ENCODE data around the gene THAP4. TPM values are rescaled to one million over a fixed set of nuclear protein-coding genes. Genes with fewer than 3 reads are reported as not detected.

THAP4 gene
- total RNA-seq, 1 donor from 2014 or later = 20.0 TPM

DNA sequence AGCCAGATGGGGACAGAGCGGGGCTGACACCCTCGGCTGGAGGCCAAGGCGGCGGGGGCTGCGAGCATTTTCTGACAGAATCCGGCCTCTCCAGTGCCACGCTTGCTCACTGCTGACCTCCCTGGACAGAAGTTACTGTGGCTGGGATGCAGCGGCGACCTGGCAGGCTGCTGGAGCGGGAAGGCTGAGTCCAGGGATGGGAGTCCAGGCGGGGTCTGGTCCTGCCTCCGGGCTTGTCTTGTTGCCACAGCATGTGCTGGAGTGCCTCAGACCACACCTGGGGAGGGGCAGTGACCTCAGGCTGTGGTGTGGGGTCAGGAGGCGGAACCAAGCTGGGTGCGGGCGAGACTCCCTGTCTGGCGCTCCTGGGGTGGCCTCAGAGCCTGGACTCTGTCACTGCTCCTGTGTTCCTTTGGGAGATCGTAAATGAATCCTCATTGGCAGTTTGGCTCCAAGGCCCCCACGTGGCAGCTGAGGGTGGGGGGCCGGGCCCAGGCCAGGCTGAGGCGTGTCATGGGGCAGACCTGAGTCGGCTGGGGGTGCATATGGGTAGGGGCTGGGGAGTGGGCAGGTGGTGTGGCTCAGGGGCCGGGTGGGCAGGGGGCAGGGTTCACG lies 72.9 kb downstream of the THAP4 start:
- DNase-seq = no peak

DNA sequence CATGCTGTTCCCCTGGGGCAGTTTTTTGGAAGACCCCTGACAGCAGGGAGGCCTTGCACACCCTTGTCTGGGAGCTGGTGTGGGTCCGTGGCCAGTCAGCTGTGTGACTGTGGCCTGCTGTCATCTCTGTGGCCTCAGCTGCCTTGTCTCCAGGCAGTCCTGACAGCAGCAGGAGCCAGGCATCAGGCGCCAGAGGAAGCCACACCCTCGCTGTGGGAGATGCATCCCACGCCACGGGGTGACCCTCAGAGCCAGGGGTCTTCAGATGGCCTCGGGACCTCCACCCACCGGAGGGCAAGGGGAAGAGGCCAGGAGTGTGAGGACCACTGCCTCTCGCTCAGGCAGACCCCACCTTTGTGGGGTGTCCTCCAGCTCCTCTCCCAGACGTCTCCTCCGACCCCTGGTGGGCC lies 73.4 kb downstream of the THAP4 start:
- DNase-seq = no peak

DNA sequence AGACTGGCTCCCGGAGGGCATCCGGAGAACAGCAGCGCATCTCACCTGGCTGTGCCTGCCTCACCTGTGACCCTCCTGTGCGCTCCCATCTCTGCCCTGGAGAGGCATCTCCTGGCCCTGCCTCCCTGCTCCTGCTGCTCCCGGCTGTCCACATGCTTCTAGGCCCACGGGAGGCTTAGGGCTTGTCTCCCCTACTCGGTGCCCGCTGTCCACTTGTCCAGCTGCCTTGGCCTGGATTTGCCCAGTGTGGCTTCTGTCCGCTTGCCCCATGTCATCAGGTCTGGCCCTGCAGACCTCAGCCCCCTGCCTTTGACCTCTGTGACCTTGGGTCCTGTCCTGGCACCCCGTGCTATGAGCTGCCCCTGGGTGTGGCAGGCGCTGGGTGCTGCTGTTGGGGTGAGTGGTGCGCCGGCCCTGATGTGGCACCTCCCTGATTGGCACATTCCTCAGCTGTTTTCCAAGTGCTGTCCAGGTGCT lies 73.9 kb downstream of the THAP4 start:
- no peak for DNase-seq

DNA sequence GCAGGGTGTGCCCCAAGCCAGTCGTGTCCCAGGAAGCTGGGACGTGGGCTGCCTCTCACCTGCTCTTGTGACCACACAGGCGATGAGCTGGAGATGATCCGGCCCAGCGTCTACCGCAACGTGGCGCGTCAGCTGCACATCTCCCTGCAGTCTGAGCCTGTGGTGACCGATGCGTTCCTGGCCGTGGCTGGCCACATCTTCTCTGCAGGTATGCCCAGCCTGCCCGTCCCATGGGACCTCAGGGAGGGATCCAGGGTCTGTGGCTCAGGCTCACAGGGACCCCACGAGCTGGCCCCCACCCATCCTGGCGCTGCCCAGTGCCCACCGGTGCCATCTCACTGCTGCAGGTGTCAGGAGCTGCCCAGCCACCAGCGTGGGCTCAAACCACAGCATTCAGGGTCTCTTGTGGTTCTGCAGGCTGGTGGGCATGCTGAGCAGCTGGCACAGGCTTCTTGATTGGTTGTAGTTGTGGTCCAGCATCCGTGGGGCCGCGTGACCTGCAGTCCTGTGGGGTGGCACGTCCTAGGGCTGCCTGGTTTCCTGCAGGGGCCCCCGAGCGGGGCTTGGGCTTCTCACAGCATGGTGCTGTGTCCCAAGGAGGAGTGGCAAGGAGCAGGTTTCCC lies 74.6 kb downstream of the THAP4 start:
- DNase-seq = no peak

DNA sequence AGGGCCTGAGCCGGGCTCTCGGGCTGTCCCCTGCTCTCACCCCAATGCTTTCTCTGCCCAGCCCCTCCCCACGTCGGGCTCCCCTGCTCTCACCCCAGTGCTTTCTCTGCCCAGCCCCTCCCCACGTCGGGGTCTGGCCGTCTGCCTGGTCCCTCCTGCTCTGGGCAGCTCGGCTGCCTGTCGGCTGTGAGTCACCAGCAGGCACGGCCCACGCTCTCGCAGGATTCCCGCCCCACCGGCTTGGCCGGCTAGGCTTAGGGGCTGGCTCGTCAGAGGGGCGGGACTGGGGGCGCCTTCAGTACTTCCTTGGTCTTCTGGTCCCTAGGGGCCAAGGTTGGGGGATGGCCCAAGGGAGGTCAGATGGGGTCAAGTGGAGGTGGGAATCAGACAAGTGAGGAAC lies 75.1 kb downstream of the THAP4 start:
- no peak for DNase-seq

DNA sequence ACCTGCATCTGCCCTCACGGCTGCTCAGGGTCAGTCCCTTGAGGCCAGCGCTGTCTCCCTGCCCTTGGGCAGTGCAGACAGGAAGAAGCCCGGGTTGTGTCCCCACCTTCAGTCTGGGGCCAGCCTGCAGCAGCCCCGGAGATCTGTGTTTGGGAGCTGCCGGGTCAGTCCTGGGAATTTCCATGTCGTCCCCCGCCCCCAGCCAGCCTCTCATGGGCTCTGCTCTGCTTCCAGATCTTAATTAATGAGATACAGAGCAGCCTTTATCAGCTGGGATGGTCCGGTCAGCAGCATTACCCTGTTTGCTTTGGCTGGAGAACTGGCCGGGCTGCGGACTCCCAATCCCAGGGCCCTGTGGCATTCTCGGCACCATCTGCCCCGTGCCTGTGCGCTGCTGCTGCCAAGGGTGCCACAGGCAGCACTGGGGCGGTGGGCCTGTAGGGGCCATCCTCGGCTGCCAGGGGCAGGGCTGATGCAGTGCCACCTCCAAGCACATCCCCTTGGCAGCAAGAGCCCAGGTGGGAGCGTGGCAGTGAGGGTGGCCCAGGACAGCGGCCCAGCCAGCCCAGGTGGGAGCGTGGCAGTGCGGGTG lies 76.0 kb downstream of the THAP4 start:
- no peak for DNase-seq

DNA sequence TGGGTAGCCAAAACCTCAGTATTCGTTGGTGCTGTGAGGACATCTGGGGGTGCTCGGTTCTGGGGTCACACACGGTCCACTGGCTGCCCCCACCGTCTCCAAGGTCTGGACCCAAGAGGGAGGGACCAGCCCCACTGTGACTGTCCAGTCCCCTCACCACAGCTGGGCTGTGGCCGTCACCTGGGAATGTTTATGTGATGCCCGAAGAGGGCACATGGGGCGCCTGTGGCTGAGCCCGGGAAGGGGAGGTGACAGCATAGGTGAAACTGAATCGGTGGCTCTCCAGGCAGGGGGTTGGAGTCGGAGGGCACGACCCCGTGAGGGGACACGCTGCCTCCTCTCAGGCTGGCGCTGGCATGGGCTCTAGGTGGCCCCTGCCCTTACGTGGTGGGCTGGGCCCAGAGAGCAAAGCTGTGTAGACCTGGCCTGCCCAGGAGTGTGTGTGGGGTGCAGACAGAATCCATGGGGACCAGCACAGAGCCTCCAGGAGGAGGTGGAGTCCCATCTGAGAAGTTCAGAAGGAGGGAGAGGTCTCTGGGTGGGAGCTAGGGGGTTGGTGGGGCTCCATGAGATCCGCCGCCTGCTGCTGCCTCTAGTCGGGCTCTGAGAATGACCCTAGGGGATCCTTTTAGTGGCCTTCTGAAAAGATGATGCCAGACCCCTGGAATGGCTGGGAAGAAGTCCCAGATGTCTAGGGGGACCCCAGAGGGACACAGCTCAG lies 76.6 kb downstream of the THAP4 start:
- DNase-seq = no peak

DNA sequence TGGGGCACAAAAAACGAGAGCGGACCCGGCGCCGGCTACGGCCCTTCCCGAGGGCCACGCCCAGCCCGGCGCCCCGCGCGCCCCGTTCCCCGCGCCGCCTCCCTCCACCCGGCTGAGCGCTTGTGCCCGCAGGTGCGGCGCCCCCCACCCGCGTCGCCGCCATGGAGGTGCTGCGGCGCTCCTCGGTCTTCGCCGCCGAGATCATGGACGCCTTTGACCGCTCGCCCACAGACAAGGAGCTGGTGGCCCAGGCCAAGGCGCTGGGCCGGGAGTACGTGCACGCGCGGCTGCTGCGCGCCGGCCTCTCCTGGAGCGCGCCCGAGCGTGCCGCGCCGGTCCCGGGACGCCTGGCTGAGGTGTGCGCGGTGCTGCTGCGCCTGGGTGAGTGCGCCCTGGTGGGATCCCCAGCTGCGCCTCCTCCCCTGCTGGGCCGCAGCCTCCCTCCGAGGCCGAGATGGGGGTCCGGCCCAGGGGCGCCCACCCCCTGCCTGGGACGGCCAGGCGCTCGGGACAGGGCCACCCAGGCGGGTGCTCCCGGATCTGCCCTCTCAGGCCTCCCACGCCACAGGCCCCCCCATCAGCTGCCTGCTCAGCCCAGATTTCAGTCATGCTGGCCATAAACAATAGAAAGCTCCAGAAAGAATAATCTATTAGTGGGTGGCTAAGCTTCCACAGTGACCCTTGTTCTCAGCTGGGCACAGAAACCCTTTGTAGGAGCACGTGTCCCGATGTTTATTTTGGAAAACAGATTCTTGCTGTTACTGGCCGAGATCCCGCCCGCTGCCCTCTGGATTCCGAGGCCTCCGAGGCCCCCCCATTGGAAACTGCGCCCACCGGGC lies 77.4 kb downstream of the THAP4 start:
- DNase-seq = no peak

DNA sequence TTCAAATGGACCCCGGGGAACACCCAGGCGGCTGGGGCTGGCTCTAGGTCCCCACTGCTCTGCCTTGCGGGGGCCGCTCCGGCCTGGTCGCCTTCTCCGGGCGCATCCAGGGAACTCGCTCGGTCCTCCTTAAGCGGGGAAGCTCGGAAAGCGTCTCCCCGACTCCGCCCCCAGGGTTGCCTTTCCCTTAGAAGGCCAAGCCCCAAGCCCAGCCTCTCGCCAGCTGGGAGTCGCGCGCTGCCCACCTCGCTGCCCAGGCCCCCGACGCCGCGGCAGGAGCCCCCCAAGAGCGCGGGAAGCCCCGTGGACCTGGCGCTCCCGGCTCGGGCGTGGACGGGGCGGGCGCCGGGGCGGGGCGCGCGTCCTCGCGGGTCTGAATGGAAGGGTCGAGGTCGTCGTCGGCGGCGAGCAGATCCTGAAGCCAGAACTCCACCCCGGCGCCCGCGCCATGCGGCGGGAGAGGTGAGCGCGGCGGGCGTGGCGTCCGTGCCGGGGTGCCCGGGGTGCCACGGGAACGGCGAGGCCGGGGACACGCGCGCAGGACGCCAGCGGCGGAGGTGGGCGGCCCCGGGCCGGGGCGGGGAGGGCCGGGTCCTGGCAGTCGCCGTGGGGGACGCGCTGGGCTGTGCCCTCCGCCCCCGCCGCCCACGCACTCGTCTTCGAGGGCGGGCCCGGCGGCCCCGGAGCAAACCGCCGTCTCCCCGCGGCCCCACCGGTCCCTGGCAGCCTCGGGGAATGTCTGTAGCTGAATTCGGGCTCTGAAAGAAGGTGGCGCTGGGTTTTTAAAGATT lies 78.2 kb downstream of the THAP4 start, which contains the start of gene BOK:
BOK (plus strand) TSS at position 214 of the 791 bp plus-strand sequence. CDS start 739 bp downstream, outside the sequence.
- DNase-seq = no peak

DNA sequence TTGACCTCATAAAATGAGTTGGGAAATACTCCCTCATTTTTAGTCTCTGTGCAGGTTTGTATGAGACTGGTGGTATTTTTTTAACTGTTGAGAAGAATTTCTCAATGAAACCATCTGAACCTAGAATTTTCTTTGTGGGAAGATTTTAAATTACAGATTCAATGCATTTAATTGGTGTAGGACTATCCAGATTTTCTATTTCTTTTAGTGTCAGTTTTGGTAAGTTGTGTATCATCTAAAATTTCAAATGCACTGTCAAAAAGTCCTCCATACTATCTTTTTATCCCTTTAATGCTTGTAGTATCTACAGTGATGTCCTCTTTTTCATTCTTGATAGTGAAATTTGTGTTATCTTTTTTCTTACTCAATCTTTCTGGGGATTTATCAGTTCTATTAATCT lies 80.2 kb downstream of the THAP4 start:
- DNase-seq = no peak

DNA sequence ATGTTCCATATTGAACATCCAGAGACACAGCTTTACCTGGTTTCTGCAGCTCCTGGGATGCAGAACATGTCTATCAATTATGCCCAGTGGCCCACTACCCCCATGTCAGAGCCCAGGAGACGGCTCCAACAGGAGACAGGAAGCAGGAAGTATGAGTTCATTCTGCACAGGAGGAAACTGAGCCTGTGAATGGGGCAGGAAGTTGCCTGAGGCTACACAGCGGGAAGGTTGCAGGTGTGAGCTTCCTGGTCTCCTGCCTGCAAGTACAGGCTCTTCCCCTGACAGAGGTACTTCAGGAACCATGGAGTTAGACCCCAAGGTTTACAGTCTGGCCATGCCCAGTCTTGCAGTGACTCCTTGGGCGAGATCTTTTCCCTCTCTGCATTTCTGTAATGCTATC lies 81.2 kb downstream of the THAP4 start:
- no peak for DNase-seq

DNA sequence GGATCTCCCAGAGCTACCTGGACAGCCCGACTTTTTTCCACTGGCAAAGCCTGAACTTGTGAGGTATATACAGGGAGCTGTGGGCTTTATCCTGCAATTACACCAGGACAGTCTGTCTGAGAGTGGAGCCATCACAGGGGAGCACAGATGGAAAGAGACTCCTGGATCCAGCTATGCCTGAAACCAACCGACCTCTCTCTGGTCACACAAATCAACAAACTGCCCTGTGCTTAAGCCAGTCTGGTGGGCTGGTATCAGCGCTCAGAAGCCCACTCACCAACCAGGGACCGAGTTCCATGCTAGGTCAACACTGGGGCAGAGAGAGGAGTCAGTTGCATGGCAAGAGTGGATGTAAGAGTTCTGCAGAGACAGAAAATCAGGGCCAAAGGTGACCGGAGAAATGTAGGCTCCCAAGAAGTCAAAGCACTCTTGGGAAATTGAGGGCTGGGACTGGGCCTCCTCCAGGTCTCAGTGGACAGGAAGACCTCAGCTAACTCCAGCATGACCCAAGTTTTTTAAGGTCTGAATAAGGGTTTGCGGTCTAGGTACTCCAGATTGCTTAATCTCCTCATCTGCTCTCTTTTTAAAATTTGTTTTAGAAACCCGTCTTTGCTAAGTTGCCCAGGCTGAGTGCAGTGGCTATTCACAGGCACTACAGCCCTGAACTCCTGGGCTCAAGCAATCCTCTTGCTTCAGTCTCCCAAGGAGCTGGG lies 82.2 kb downstream of the THAP4 start:
- no peak for DNase-seq

DNA sequence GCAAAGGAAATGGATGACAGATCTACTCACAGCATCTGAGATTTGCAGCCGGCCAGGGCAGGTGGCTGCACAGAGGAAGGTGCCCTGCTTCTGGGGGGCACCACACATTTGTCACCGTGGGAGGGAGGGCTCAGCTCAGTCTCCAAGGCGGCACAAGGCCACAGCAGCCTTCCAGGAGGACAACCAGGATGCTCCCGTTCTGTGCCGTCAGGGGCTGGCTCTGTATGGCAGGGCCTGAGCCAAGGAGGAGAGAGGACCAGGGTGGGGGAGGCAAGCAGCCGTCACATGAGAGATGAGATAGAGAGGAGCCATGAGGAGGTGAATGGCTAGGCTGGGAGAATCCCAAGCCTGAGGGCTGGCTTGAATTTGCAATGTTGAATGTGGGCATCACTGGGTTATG lies 83.0 kb downstream of the THAP4 start:
- DNase-seq = no peak

DNA sequence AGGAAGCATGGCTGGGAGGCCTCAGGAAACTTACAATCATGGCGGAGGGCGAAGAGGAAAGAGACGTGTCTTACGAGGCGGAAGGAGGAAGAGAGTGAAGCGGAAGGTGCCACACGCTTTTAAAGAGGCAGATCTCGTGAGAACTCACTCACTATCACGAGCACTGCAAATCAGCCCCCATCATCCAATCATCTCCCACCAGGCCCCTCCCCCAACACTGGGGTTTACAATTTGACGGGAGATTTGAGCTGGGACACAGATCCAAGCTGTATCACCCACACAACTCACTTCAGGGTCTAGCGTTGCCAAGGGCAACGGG lies 83.5 kb downstream of the THAP4 start:
- DNase-seq = no peak

DNA sequence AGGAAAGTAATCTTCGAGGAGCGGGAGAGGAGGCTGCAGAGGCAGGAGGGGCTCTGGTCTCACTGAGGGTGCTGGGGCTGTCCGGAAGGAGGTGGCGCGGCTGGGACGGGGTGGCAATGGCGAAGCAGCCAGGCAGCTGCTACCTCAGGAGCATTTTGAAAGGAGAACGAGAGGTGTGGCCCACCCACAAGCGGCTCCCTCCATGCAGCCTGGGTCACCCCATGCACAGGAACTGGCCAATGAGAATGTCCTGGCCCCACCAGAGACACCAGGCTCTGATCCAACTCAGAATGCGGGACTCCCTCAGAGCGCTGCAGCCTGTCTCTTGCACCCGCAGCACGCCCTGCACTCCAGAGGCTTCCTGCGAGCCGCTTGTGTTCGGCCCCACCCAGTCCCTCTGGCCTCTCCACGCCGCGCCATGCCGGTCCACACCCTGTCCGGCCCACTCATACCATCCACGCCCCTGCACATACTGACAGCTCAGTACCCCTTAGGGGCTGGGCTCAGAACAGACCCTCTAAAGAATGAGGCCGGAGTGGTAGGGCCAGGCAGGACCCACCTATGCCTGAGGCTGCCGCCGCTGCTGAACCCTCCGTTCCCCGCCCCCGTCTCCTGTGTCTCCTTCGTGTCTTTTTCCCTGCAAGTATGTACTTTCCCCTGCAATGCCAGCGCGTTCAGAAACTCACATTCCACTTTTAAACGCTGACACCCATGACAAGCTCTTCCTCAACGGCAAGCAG lies 84.8 kb downstream of the THAP4 start:
- DNase-seq = no peak

DNA sequence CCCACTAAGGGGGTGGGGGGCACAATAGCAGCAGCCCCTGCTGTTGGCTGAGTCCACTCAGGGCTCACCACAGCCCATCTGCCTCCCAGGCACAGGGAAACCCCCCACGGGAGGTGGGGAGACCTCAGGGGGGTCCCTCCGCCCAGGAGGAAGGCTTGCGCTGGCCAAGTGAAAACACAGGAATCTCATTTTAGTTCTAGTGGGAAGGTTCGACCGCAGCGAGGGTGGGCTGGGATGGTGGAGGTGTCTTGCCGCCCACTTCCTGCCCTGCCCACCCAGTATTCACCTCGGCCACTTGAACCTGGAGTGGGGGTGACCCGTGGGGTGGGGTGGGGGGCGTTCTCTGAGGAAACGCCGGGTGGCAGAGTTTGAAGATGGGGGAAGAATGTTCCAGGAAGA lies 85.4 kb downstream of the THAP4 start:
- DNase-seq = no peak

DNA sequence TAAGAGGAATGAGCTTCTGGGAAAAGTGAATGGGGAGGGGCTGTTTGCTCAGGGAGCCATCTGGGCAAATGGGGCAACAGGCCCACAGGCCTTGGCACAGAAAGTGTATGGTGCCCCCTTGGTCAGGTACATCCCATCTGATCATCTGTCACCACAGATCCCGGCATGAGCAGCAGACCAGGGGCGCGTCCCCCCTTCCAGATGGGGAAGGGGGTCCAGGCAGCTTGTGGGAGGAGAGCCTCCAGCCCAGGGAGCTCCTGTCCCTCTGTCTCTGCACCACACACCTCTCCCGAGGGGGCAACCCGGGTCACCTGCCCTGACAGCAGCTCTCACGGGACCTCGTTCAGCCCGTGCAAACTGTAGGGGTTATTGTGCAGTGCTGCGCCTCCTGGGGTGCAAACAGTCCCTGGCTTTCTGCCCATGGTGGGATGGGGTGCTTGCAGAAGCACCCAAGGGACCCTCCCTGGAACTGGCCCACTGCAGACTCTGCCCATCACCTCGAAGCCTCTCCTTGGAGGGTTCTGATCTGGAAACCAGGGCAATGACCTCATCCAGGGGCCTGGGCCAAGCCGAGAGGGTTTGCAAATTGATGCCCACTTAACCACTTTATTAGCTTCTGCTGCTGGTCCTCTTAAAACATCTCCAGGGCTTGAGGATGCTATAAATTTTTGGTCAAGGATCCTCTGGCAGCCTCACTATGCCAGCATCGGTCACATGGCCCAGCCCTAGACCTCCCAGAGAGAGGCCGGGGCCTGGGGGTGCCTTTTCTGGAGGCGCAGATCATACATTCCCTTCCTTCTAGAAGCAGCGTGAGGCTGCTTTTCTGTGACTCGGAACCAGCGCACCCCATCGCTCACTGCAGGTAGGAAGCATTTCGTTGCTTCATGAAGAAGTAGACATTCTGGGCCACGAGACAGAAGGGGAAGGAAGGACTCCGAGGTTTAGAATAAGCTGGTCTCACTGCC lies 86.1 kb downstream of the THAP4 start:
- no peak for DNase-seq

DNA sequence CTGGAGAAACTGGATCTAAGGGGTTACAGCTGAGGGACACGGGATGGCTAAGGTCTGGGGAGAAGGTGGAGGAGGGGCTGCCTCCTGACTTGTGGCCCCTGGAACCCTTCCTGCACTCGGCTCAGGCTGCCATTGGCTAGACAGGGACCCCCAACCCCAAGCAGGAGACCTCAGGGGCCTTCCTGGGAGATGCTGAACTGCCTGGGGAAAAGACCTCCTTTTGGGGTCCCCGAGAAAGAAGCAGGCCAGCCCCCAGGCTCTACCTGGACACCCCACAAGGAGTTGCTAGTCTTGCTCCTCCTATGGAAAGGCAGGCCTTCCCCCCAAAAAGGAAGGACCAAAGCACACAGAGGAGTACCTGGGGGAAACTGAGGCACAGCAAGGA lies 88.5 kb downstream of the THAP4 start:
- no peak for DNase-seq

Data from skin of body (tissue), 2 donors.